Keratinocyte (primary cell): Measurements from ENCODE around the gene SLC9C2.

Source experiments
- EZH2 ChIP-seq: IDR thresholded peaks from one replicate; pipeline ENCODE4 v1.6.1; 2012; ENCODE audit warnings: inconsistent platforms, mild to moderate bottlenecking, low read length, moderate library complexity
- TF ChIP-seq, protein P1 (sequence below), 3 experiments: IDR thresholded peaks in 1 of 3; conservative IDR thresholded peaks in 1 of 3; optimal IDR thresholded peaks in 1 of 3; 2 replicates in 2 of 3; 3 replicates in 1 of 3; pipeline versions ENCODE3 to v1.5.1; 2011; ENCODE audit warnings: low read length in 3 of 3, mild to moderate bottlenecking in 3 of 3, moderate library complexity in 2 of 3, control low read depth in 1 of 3, inconsistent platforms in 1 of 3; ENCODE audit not compliant: insufficient read depth in 2 of 3; ENCODE audit errors: extremely low read depth in 1 of 3

DNA sequence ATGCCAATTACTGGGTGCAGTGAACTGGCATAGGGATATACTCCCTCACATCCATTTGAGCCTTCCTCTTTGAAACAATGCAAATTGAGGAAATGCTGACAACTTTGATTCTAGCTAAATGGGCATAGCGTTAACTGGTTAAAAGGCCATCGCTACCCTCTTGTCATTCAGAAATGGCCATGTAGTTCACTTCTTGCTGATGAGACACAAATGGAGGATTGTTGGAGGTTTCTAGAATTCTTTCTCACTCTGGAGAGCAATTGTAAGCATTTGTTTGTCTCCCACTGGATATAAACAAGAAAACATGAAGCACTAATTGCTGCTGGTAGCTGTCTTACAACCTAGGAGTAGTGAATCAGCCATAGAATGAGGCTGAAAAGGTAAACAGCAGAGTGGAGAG is 111.4 kb downstream of the SLC9C2 start:
- TF ChIP-seq, protein P1, sequence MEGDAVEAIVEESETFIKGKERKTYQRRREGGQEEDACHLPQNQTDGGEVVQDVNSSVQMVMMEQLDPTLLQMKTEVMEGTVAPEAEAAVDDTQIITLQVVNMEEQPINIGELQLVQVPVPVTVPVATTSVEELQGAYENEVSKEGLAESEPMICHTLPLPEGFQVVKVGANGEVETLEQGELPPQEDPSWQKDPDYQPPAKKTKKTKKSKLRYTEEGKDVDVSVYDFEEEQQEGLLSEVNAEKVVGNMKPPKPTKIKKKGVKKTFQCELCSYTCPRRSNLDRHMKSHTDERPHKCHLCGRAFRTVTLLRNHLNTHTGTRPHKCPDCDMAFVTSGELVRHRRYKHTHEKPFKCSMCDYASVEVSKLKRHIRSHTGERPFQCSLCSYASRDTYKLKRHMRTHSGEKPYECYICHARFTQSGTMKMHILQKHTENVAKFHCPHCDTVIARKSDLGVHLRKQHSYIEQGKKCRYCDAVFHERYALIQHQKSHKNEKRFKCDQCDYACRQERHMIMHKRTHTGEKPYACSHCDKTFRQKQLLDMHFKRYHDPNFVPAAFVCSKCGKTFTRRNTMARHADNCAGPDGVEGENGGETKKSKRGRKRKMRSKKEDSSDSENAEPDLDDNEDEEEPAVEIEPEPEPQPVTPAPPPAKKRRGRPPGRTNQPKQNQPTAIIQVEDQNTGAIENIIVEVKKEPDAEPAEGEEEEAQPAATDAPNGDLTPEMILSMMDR (optimal IDR thresholded peaks at IDR 0.05 in 1 of 3, IDR thresholded peaks at IDR 0.05 in 1 of 3, conservative IDR thresholded peaks at IDR 0.05 in 1 of 3; ENCODE audit: extremely low read depth in 1 of 3, insufficient read depth in 2 of 3, low read length in 3 of 3): no peak
- no peak for TF ChIP-seq EZH2
